Stimulated activated CD8-positive, alpha-beta memory T cell treated with anti-CD3 and anti-CD28 coated beads, Interleukin-7, amount 100 ng/mL, for 1 hour (primary cell): ENCODE data around the gene TNRC18.

Experiments used
- DNase-seq, 2 donors: peaks; one replicate each; pipeline ENCODE4 v3.0.0-alpha.2; 2020; ENCODE audit warnings: low read depth in 2 of 2

TNRC18 gene

DNA sequence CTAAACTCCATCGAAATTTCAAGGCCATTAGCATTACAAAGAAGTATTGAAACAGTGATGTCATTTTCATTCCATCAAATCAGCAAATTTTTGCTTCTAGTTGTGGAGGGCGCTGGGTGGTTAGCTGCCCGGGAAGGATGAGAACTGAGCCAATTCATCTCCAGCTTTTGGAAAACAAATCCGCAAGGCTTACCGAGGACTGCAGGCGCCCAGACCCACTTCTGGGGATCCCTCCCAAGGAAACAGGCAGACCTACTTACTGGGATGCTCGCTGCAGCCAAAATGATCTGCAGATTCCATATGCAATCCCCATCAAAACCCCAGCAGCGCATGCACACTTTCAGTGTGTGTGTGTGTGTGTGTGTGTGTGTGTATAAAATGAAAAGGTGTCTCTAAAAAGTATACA lies 19.2 kb downstream of the TNRC18 start:
- DNase-seq = no peak

DNA sequence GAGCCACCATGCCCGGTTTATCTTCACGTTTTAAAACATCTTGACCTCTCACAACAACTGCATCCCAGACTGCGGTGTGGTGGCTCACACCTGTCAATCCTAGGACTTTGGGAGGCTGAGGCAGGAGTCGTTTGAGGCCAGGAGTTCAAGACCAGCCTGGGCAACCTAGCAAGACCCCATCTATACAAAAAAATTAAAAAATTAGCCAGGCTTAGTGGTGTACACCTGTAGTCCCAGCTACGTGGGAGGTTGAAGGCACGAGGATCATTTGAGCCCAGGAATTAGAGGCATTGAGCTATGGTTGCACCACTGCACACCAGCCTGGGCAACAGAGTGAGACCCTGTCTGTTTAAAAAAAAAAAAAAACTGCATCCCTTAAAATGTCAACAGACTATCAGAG lies 20.2 kb downstream of the TNRC18 start:
- no peak for DNase-seq

DNA sequence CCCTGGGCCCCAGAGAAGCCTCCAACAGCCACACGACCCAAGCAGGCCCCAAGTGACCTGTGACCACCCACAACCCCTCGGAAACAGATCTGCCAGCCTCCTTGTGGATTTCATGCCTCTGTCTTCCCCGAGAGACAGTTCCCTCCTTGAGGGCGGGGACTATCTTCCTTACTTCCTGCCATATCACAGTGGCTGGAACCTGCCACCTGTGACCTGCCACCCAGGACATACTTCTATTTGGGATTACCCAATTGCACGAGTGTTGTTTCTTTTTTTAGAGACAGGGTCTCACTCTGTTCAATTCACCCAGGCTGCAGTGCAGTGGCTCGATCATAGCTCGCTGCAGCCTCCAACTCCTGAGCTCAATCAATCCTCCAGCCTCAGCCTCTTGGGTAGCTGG lies 25.9 kb downstream of the TNRC18 start:
- no peak for DNase-seq

DNA sequence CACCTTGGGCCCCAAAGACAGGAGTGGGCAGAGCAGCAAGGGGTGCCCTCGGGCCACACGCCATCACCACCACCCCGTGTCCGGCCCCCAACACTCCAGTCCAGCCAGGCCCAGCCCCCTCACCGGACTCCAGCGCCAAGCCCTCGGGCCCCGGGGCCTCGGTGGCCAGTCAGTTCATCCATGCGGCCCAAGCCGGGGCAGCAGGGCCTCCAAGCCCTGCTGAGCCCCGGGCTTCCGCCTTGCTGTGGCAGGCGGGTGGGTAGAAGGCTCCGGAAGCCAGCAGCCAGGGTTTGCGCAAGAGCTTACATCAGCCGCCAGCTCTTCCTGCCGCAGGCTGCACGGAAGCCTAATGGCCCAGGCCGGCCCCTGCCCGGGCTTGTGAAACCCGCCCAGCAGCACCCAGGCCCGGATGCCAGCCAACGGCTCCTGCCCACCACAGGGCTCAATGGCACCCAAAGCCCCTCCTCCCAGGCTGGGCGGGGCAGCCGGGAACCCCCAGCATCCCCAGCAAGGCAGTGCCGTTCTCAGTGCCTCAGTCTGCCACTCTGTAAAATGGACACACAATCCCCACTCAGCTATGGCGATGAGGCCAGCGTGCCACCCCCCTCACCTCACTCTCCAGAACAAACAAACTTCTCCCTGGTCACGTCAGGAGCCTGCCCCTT lies 26.5 kb downstream of the TNRC18 start:
- peak; percentile 71 to 75 for DNase-seq

DNA sequence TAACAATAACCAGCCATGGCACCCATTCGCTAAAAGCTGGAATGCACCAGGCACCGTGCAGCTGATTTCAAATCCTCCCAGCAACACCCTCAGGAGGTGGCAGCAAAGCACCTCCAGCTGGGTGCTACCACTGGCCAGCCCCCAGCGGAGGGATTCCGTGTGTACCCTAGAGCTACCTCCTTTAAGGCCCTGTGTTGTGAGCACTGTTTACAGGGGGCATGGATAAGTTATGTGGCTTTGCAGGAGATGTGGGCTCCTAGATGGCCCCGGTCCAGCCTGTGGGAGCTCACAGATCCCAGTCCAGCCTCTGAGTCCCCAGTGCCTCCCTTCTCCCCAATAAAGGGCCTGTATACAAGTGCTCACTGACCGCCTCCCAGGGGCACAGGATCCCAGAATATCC lies 27.1 kb downstream of the TNRC18 start:
- peak; percentile 26 to 29 for DNase-seq

DNA sequence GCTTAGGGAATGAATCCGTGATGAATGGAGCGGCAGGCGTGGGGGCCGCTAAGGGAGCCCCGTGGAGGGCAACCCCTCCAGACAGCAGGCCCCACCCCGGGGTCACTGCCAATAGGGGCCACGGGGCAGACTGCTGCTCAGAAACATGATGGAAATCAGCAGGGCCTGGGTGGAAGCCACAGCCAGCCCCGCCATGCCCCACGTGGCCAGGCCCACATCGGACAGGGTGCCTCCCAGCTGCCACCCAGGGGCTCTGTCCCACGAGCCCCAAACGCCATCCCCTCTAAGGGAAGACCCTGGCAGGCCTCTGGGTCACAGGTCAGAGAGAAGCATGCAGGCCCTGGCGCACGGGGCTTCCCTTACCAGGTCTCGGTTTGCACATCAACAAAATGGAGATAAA lies 28.4 kb downstream of the TNRC18 start:
- DNase-seq = no peak

DNA sequence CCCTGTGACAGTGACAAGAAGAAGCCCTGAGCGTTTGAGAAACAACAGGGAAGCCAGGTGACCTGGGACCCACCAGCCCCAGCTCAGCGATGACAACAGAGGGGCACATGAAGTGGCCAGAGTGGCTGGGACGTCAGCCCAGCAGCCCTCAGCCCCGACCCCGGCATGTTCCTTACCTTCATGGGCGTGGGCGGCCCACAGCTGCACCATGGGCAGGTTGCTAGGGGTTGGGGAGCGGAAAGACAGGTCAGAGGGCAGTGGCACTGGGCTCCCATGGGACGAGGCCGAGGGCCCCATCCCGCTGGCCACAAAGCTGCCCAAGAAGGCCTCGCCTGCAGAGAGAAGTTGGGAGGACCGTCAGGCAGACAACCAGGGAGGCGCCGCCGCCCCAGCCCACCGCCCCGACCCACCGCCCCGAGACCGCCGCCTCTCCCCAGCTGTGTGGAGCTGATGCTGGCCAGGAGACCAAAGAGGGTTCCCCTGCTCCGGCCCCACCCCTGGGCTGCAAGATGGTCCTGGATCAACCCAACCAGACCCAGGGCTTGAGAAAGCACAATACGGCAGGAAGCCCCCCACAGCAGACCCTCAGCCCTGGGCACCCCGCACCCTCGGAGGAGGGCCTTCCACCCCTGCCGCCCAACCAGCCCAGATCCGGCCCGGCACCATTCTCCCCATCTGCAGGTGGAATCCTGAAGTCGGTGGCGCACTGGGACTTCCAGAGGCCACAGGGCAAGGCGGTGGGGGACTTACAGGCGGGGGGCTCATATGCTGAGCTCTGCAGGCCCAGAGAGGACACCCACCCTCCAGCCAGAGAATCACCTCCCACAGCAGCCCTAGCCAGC lies 29.1 kb downstream of the TNRC18 start:
- no peak for DNase-seq

DNA sequence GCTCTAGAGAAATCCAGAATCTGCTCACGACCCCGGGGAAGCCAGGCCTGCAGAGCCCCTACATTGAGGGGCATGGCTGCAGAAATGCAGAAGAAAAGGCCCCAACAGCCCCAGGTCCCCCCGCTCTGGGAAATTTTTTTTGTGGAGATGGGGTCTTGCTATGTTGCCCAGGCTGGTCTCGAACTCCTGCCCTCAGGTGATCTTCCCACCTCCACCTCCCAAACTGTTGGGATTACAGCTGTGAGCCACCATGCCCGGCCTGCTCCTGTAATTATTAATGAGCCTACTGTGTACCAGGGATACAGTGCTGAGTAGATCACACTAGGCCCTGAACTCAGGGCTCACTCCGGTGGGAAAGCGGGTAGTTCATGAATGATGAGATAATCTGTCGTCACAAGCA lies 29.9 kb downstream of the TNRC18 start:
- DNase-seq = no peak

DNA sequence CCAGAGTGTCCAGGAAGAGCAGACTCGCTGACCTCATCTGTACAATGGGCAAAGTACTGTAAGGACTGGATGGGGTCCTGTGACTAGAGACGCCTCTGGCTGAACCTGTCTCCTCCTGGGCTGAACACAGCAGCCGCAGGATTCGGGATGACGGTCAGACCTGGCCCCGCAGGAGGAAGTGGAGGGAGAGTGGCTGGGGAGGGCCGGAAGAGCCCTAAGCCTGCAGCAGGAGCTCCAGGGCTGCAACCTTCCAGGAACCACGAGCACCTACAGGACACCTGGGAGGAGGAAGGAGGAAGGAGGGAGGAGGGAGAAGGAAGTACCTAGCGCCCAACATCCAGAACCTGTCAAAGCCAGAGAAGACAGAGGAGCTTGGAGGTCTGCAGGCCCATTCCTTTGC lies 30.3 kb downstream of the TNRC18 start:
- no peak for DNase-seq

DNA sequence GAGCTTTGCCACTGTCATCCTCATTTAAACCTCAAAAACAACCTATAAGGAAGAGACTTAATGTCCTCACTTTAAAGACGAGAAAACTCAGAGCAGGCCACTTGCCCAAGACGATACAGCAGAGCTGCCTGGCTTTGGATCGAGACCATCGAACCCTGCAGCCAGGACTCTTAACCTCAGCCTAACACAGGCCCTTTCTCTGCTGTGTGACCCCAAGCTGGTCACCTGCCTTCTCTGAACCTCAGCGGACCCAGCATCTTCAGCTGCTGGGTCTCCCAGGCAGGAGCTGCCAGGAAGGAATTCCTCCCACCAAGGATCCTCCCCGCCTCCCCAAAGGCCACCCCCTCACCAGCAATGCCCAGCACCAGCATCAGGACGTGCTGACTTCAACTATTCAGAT lies 32.7 kb downstream of the TNRC18 start:
- DNase-seq = no peak

DNA sequence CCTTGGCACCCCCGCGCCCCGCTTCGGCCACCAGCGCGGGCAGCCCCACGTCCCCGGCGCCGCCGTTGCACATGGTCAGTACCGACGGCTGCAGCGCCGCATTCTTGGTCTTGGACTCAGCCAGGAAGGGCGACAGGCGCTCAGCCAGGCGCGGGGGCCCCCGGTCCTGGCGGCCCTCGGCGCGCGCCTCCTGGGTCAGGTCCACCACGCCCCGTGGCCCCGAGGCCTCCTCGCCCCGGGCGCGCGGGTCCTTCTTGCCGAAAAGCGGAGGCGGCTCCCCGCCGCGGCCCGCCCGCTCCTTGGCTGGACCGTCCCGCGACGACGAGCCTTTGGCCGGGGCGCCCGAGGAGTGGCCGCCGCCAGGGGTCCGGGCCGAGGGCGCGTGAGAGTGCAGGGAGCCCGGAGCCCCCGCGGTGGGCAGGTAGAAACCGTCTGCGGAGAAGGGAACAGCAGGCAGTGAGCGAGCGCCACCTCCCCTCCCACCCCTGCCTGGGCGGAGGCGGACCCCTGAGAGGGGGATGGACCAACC lies 34.7 kb downstream of the TNRC18 start:
- no peak for DNase-seq

DNA sequence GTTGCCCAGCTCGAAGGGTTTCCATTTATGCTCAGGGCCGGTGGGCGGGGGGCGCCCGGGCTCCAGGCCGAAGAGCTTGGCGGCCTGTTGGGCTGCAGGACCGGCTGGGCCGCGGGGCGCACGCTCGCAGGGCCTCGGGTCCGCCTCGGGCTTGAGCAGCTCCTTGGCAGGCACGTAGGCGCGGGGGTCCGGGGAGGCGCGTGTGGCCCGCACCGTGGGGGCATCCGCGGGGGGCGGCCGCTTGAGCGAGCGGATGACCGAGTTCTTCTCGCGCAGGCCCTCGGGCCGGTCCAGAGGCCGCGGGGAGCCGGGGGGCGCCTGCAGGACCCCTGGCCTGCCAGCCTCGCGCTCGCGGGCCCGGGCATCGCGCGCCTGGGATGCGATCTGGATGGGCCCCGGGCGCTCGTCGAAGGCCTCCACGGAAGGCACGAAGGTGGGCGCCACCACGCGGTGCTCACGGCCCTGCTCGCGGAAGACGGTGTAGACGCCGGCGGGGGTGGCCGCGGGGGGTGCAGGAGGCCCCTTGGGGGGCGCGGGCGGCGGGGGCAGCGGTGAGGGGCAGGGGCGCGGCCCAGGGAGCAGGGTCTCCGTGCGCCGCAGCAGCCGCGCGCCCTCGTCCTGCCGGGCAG lies 35.2 kb downstream of the TNRC18 start:
- no peak for DNase-seq

DNA sequence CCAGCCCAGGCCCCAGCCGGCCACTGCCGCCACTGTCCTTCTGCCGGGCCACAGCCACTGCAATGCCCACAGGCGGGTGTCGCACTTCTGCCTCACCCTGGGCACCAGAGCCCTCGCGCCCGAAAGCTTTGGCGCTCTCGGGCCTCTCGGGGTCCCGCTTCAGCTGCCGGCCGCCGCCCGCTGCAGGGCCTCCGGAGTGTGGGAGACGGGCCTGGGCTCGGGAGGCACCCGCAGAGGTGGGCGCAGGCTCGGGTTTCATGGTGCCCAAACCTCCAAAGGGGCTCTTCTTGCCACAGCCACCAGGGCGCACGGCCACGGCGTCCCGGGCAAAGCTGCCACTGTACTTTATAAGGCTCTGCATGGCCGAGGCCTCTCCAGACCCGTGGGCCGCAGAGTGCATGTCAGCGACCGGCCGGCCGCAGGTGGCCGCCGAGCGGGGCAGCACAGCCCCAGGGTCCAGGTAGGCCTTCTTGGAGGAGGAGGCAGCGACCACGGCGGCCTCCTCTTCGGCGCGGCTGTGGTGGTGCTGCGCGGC lies 35.9 kb downstream of the TNRC18 start:
- DNase-seq = no peak

DNA sequence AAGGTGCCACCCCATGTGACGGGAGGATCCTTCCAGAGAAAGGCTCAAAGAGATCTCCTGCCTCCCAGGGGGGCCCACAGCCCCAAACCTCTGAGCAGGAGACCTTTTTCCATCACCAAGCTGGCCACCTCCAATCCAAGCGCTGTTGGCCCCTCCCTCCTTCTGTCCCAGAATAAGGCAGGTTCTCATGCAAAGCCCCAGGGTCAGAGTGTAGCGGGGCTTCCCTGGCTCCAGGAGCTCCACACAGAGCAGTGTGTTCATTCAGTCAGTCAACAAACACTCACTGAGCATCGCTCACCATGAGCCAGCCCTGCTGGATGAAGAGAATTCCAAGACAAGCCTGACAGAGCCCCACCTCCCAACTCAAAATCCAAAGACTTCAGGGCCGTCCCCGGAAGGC lies 39.0 kb downstream of the TNRC18 start:
- no peak for DNase-seq

DNA sequence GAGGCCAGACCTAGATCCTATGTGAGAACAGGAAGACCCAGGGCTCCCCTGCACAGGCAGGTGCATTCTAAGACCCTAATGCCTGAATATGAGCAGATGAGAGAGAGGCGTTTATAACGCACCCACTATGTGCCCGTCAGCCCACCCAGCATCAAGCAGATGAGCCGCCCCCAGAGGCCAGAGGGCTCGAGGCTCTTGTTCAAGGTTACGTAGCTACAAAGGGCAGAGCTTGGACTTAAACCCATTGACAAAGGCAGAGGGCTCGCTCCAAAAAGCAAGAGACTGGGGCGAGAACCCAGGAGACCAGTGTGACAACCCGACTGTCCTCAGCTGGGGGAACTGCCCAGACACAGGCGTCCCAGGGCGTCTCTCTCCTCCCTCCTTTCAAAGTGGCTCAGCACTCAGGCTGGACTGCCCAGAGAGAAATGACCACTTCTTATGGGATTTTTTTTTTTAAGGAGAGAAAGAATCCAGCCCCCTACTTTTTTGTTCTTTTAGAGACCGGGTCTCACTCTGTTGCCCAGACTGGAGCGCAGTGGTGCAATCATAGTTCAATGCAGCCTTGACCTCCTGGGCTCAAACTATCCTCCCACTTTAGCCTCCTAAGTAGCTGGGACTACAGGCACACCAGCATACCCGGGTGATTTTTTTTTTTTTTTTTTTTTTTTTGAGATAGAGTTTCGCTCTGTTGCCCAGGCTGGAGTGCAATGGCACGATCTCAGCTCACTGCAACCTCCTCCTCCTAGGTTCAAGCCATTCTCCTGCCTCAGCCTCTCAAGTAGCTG lies 40.1 kb downstream of the TNRC18 start:
- DNase-seq = no peak

DNA sequence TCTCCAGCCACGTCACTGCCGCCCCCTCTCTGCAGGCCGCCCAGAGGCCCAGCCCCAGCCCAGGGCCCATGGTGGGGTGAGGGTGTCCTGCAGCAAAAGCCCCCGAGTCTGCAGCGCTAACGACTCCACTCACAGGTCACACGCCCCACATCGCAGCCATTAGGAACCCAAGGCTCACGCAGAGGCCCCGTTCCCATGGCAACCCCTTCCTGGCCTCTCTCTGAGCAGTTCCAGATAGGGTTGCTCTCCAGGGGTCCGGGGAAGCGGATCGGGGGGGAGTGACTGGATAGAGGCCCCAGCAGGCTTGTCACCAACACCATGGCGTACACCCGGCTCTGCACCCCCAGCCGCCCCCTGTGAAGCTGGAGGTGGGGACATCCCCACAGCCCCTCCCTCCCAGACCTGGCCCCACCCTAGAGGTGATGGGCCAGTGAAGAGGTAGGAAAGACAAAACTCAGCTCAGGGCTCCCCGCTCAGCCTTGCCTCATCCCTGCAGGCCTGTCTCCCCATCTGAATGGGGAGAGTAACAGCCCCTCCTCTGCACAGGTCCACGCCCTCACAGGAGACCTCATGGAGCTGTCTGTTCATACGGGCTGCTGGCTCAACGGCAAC lies 41.2 kb downstream of the TNRC18 start:
- no peak for DNase-seq

DNA sequence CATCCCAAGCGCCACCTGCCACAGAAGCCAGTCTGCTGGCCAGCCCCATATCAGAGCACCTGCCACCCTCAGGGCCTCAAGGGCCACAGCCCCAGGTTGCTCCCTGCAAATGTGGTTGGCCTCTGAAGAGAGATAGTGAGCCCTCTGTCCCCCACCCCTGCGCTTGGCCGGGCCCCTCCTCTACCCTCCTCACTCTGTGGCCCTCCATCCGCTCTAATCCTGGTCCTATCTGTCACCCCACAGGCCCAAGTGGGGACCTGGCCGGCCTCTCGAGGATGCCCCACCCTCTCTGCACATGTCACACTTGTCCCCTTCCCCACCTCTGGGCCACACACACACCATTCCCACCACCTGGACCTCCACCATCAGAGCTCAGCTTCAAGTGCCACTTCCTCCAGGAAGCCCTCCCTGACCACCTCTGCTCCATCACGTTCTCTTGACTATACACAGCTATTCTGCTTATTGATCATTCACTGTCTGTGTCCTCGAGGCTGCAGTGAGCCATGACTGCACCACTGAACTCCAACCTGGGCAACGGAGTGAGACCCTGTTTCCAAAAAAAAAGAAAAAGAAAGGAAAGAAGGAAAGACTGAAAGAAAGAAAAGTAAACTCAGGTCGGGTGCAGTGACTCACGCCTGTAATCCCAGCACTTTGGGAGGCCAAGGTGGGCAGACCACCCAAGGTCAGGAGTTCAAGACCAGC lies 42.4 kb downstream of the TNRC18 start:
- DNase-seq = no peak

DNA sequence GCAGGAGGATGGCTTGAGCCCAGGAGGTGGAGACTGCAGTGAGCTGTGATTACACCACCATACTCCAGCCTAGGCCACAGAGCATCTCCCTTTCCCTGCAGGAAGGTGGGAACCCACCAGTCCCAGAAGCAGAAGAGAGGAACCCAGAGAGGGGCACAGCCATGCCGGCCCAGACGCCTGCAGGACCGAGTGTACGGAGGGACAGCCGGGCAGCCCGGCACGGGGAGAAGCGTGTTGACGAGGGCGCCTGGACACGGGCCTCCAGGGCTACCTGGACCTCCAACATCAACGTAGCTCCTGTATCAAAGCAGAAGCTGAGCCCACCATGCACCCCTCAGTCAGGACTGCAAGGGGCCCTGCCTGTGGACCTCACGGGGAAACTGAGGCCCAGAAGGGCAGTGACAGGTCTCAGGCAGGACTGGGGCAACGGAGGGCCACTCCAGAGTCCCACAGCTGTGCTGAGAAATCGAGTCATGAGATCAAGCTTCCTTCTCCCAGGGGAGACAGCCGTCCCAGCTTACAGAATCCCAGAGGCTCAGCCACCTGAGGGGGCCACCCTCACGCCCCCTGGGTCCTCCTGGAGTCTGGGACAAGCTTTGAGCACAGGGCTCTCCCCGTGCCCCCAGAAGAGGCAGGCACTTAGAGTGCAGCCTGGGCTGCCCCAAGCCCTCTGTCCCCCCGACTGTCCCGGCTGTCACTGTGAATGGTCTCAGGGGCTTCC lies 43.1 kb downstream of the TNRC18 start:
- no peak for DNase-seq

DNA sequence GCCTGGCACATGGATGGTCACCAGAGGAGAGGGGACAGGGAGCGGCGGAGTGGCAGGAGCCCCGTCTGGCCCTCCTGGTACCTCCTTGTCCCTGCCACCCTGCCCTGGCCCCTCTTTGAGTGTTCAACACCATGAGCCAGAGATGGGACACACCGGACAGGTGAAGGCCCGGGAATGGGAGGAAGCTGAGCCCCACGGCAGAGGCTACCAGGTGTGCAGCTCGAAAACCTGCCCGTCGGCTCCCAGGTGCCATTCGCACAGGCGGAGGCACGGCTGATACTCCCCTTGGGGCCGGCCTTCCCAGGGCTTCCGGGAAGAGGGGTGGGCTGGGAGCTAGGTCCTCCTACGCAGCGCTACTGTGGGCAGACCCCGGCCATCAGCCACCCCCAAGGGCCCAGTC lies 44.1 kb downstream of the TNRC18 start:
- no peak for DNase-seq

DNA sequence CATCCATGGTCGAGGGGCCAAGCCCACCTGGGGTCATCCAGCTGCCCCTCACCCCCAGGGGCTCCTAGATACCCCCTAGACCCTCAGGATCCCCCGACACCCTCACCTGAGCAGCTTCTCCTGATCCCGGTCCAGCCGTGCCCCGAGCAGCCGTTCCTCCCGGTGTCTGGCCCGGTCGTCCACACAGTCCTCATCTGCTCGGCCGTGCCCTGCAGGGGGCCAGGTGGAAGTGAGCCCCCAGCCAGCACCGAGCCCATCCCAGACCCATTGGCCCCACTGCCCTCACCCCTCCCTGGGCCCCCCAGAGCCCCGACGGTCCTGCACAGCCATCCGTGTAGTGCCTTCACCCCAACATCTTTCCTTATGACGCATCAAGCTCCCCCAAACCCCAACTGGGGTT lies 45.8 kb downstream of the TNRC18 start:
- no peak for DNase-seq
